Adrenal gland (tissue), 12 donors: Measurements from ENCODE around the gene ANK3. TPM values are rescaled to one million over a fixed set of nuclear protein-coding genes. Genes with fewer than 3 reads are reported as not detected.

Experiments
- DNase-seq, 7 donors: peaks; one replicate each; pipeline ENCODE4 v3.0.0-alpha.2; 2019 to 2020
- H3K27ac ChIP-seq, 5 donors: fragments of 200-600 bp; sonication (generic) in 4 of 5; 1 replicate in 3 of 5; 2 replicates in 2 of 5; pipeline versions ENCODE4 v1.5.1 to v1.8.0; 2016 to 2020; ENCODE audit warnings: mild to moderate bottlenecking in 1 of 5
- H3K27me3 ChIP-seq: fragments of 200-600 bp; 2 replicates; pipeline ENCODE4 v1.8.0; 2021
- H3K36me3 ChIP-seq, 2 donors: fragments of 200-600 bp; replicated peaks in 1 of 2; 1 replicate in 1 of 2; 2 replicates in 1 of 2; pipeline versions ENCODE4 v1.5.1 to v1.8.0; 2018 to 2022
- H3K4me1 ChIP-seq, 2 donors: fragments of 200-600 bp; replicated peaks in 1 of 2; 1 replicate in 1 of 2; 2 replicates in 1 of 2; pipeline versions ENCODE4 v1.5.1 to v1.8.0; 2018 to 2021
- H3K4me3 ChIP-seq, 4 donors: fragments of 200-600 bp; sonication (generic) in 3 of 4; one replicate each; pipeline ENCODE4 v1.5.1; 2016 to 2018
- H3K9me3 ChIP-seq, 3 donors: fragments of 200-600 bp; sonication (generic) in 1 of 3; replicated peaks in 1 of 3; 1 replicate in 2 of 3; 2 replicates in 1 of 3; pipeline versions ENCODE4 v1.5.1 to v1.8.0; 2016 to 2021
- POLR2A ChIP-seq, 2 donors: fragments of 450-650 bp; IDR thresholded peaks; one replicate each; pipeline ENCODE4 v1.6.1; 2017; ENCODE audit warnings: antibody characterized with exemption in 2 of 2, mild to moderate bottlenecking in 2 of 2, moderate library complexity in 1 of 2
- WGBS, 4 donors: extraction: QIAGEN DNeasy Blood & Tissue Kit in 2 of 4; methylation state at CpG; one replicate each; pipeline versions ENCODE4 v1.1.5 to v1.1.7; 2013 to 2017; 5-methylcytosine and 5-hydroxymethylcytosine counted together
- intact Hi-C, 2 donors: fragments of 100-400 bp; cut with DNase I; formaldehyde crosslinking; loops; one replicate each; pipeline versions ENCODE4 v1.14.1 to v1.15.0; 2022 to 2023
- polyA plus RNA-seq, 3 donors: library from polyadenylated mRNA; stranded (reverse); fragments of 200-250 nt in 2 of 3; fragments of 350-450 nt in 1 of 3; fragmentation: Illumina TruSeq in 1 of 3; extraction: RNeasy Lipid Tissue Mini Kit (QIAGEN cat#74804) in 1 of 3; gene quantifications; one replicate each; pipeline ENCODE4 v1.2.3, GENCODE V29; 2013 to 2014
- total RNA-seq, 9 donors: library from RNA; depleted of rRNA in 4 of 9; stranded (reverse); fragments of >200 nt in 4 of 9; fragments of 120-200 nt in 1 of 9; fragmentation: NEBNext Ultra II Directional in 1 of 9; extraction: Animal tissue kit (Norgen Biotek cat#: 25700) in 1 of 9; gene quantifications; one replicate each; pipeline versions ENCODE4 v1.1.0 to v1.2.4, GENCODE V29; 2013 to 2023
- TF ChIP-seq, protein P1 (sequence below), 6 experiments: fragments of 450-650 bp in 4 of 6; fragments of 200-600 bp in 2 of 6; sonication (generic) in 1 of 6; IDR thresholded peaks; 1 replicate in 5 of 6; 2 replicates in 1 of 6; pipeline versions ENCODE4 v1.5.1 to v1.8.0; 2016 to 2021; ENCODE audit warnings: antibody characterized with exemption in 6 of 6, mild to moderate bottlenecking in 2 of 6, moderate library complexity in 1 of 6
- donor health status: healthy with polysubstance abuse.
- donor health status: Bipolar disorder and iron deficiency.
- donor health status: DM: yes; HTN: yes; CAD: no.
- donor health status: DM: no; HTN: no; CAD: no.
- donor health status: DM: no; HTN: no; CAD: no.
- donor health status: DM: yes; HTN: yes; CAD: no.

The ANK3 gene
- total and polyA plus RNA-seq, 12 donors = 2.6 to 48.1 (median 15.2) TPM

DNA sequence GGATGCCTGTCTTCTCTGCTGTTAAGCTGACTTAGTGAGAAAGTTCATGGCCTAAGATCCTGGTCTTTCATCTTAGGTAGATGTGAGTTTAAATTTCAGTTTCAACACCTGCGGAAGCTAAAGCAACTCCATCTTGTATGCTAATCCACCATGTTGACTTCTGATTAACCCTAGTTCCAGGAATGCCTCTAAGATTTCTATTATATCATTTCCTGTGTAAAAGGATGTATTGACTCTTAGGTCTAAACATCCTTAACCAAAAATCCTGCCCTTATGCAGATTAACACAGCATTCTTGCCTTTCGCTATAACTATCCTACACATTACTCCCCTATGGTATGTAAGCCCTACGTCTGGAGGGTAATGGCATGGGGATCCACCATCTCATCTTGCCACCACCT, 388.9 kb downstream of the ANK3 start:
- intact Hi-C loops = no loop called here
- H3K27me3 ChIP-seq = no peaks in the 10 kb centered on the region
- no peak overlapping the region for H3K27ac ChIP-seq
- TF ChIP-seq, protein P1, sequence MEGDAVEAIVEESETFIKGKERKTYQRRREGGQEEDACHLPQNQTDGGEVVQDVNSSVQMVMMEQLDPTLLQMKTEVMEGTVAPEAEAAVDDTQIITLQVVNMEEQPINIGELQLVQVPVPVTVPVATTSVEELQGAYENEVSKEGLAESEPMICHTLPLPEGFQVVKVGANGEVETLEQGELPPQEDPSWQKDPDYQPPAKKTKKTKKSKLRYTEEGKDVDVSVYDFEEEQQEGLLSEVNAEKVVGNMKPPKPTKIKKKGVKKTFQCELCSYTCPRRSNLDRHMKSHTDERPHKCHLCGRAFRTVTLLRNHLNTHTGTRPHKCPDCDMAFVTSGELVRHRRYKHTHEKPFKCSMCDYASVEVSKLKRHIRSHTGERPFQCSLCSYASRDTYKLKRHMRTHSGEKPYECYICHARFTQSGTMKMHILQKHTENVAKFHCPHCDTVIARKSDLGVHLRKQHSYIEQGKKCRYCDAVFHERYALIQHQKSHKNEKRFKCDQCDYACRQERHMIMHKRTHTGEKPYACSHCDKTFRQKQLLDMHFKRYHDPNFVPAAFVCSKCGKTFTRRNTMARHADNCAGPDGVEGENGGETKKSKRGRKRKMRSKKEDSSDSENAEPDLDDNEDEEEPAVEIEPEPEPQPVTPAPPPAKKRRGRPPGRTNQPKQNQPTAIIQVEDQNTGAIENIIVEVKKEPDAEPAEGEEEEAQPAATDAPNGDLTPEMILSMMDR (IDR thresholded peaks at IDR 0.05) = no peak
- no peak for TF ChIP-seq POLR2A (IDR thresholded peaks at IDR 0.05)
- DNase-seq = no peak
- H3K4me3 ChIP-seq = no peak overlapping the region
- no peaks in the 10 kb centered on the region for H3K36me3 ChIP-seq
- 91 to 95% (median 93%) methylated on average over 3 of the region's 3 CpGs for WGBS, 4 donors
- no peaks in the 10 kb centered on the region for H3K9me3 ChIP-seq
- no peaks in the 10 kb centered on the region for H3K4me1 ChIP-seq

DNA sequence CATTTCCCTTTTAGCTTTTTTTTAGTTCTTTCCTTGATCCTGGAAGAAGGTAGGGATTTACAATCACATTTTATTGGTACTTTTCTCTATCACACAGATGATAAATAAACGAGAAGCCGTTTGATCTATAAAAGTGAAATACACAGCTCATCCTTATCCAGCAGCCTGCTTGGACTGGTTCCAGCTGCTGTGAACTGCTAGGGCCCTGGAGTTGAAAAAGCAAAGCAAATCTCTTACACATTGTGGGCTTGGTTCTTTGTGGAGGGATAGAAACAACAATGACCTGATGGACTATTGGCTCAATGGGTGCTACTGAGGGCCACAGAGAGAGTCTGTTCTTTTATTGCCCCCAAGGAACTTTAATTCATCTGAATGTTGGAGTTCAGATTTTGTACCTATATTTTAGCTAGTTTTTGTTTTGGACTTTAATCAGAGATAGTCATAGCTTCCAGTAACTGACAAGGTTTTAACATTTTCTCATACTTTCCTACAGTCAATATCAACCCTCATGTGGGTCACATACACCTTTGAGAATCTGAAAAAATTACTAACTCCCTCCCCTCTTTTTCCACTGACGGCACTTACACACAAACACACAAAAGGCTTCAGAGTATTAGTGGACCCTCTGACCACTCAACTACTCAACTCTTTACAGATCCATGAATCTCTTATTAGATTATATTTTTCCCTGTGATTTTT, 391.7 kb downstream of the ANK3 start:
- intact Hi-C loops = no loop called here
- Histone ChIP-seq H3K4me3 (no peak overlapping the region), H3K4me1 (no peaks in the 10 kb centered on the region), H3K27me3 (no peaks in the 10 kb centered on the region), H3K9me3 (no peaks in the 10 kb centered on the region), H3K36me3 (no peaks in the 10 kb centered on the region), H3K27ac (no peak overlapping the region)
- TF ChIP-seq POLR2A (IDR thresholded peaks at IDR 0.05) = no peak
- TF ChIP-seq, protein P1 (IDR thresholded peaks at IDR 0.05) = no peak
- DNase-seq = peak; percentile 17 to 52 (median 33)
- WGBS, 4 donors = 49 to 53% (median 50%) methylated on average over 3 of the region's 3 CpGs

DNA sequence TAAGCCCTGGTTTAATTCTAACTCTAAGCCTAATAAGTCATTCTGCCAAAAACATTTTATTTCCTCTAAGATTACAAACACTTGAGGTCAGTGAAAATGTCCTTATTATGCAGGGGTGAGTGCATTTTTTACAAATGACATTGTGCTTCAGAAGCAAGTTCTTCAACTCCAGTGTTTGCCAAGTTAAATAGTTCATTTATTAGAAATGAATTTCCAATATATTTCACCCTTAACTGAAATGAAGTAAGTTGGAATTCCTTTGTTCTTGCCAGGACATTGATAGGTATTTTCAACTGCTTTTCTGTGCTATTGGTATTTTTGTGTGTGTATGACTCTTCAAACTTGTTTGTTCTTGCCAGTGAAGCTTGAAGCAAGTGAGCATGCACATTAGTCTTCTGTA, 393.8 kb downstream of the ANK3 start:
- Histone ChIP-seq H3K4me3 (no peak overlapping the region), H3K36me3 (no peaks in the 10 kb centered on the region), H3K27ac (no peak overlapping the region), H3K9me3 (no peaks in the 10 kb centered on the region), H3K4me1 (no peaks in the 10 kb centered on the region), H3K27me3 (no peaks in the 10 kb centered on the region)
- no peak for DNase-seq
- TF ChIP-seq, protein P1 (IDR thresholded peaks at IDR 0.05) = no peak
- TF ChIP-seq POLR2A (IDR thresholded peaks at IDR 0.05) = no peak
- intact Hi-C loops = no loop called here

DNA sequence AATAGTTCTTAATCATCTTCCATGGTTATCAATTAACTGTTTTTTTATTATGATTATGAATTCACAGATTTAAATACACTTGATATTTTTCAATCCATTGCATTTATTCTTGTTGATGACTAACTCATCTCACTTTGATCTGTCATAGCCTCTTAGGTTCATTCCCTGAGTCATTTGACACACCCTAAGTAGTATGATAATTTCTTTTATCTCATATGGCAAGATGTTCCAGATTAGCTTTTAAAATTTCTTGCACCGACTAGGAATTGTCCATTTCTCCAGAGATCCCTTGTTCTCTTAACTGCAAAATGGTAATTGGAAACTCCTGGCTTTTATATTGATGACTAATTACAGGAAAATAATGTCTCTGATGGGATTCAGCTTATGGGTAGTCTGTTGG, 395.7 kb downstream of the ANK3 start:
- intact Hi-C loops = no loop called here
- no peaks in the 10 kb centered on the region for H3K36me3 ChIP-seq
- H3K4me3 ChIP-seq = no peak overlapping the region
- 73 to 85% (median 78%) methylated on average over 1 of the region's 1 CpG for WGBS, 4 donors
- H3K9me3 ChIP-seq = no peaks in the 10 kb centered on the region
- TF ChIP-seq POLR2A (IDR thresholded peaks at IDR 0.05) = no peak
- TF ChIP-seq, protein P1 (IDR thresholded peaks at IDR 0.05) = no peak
- DNase-seq = no peak
- no peak overlapping the region for H3K27ac ChIP-seq
- H3K27me3 ChIP-seq = no peaks in the 10 kb centered on the region
- no peaks in the 10 kb centered on the region for H3K4me1 ChIP-seq
